Measurements from ENCODE around the gene THRSP. TPM values are rescaled to one million over a fixed set of nuclear protein-coding genes. Genes with fewer than 3 reads are reported as not detected.

The THRSP gene
- total RNA-seq, 2 experiments from 2014 or later = not detected

DNA sequence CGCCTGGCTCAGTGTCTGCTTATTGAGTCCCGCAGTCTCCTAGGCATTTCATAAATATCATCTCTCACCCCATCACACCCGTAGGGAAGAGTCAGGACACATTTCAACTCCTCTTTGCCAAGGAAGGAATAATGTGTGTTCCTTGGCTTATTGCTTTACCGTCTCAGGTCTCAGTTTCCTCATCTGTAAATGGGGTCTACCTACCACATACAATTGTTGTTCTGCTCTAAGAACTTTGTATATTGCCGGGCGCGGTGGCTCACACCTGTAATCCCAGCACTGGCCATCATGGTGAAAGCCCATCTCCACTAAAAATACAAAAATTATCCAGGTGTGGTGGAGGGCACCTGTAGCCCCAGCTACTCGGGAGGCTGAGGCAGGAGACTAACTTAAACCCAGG is 3.1 kb upstream of the THRSP start:
- intact Hi-C loops (cut with DNase I, micrococcal nuclease) = no loop called here
- ChIA-PET CTCF (no interaction called here), POLR2A (interaction anchor here (0.6 kb wide), 1 partner anchor 10 kb away, joined by 3 read pairs; no protein-coding TSS in a partner anchor)
- Histone ChIP-seq H3K27me3 (ENCODE audit: control insufficient read depth in 1 of 2, insufficient read depth in 2 of 2, low read length in 2 of 2) (no peaks in the 10 kb centered on the region), H3K9me3 (ENCODE audit: control insufficient read depth in 1 of 2, insufficient read depth in 1 of 2, low read length in 2 of 2) (no peaks in the 10 kb centered on the region), H3K27ac (ENCODE audit: low read depth in 1 of 2, low read length in 2 of 2) (no peak overlapping the region), H3K4me1 (ENCODE audit: insufficient read depth, low read length) (no peaks in the 10 kb centered on the region), H3K36me3 (ENCODE audit: insufficient read depth, low read length) (no peaks in the 10 kb centered on the region), H3K4me3 (ENCODE audit: low read length) (no peak overlapping the region)
- no peaks in the 10 kb centered on the region for H3K27me3 Mint-ChIP-seq
- no peaks in the 10 kb centered on the region for H3K4me1 Mint-ChIP-seq (ENCODE audit: low read depth)
- DNase-seq = no peak
- no peak overlapping the region for H3K4me3 Mint-ChIP-seq
- H3K27ac Mint-ChIP-seq = no peak overlapping the region
- no peaks in the 10 kb centered on the region for H3K36me3 Mint-ChIP-seq (ENCODE audit: low read depth)
- TF ChIP-seq CTCF (IDR thresholded peaks at IDR 0.05) = no peak
- ATAC-seq (ENCODE audit: poor library complexity) = no peak
- H3K9me3 Mint-ChIP-seq = no peaks in the 10 kb centered on the region

GRCh38 chr11:78061088-78061920 is 2.4 kb upstream of the THRSP start:
- H3K27ac ChIP-seq (ENCODE audit: low read depth in 1 of 2, low read length in 2 of 2) = no peak overlapping the region
- POLR2A ChIA-PET = interaction anchor here (0.6 to 1.0 kb wide), 2 partner anchors 9 to 18 kb away, joined by 3 read pairs; partner anchors contain the start of gene NDUFC2
- no peaks in the 10 kb centered on the region for H3K4me1 ChIP-seq (ENCODE audit: insufficient read depth, low read length)
- CTCF ChIA-PET = no interaction called here
- H3K36me3 ChIP-seq (ENCODE audit: insufficient read depth, low read length) = no peaks in the 10 kb centered on the region
- H3K4me3 ChIP-seq (ENCODE audit: low read length) = no peak overlapping the region
- no peaks in the 10 kb centered on the region for H3K9me3 ChIP-seq (ENCODE audit: control insufficient read depth in 1 of 2, insufficient read depth in 1 of 2, low read length in 2 of 2)
- intact Hi-C loops (cut with DNase I, micrococcal nuclease) = no loop called here
- no peaks in the 10 kb centered on the region for H3K27me3 ChIP-seq (ENCODE audit: control insufficient read depth in 1 of 2, insufficient read depth in 2 of 2, low read length in 2 of 2)
- H3K36me3 Mint-ChIP-seq (ENCODE audit: low read depth) = no peaks in the 10 kb centered on the region
- no peaks in the 10 kb centered on the region for H3K27me3 Mint-ChIP-seq
- H3K4me3 Mint-ChIP-seq = no peak overlapping the region
- no peaks in the 10 kb centered on the region for H3K9me3 Mint-ChIP-seq
- no peak for TF ChIP-seq CTCF (IDR thresholded peaks at IDR 0.05)
- DNase-seq = no peak
- no peaks in the 10 kb centered on the region for H3K4me1 Mint-ChIP-seq (ENCODE audit: low read depth)
- H3K27ac Mint-ChIP-seq = no peak overlapping the region
- ATAC-seq (ENCODE audit: poor library complexity) = no peak

DNA sequence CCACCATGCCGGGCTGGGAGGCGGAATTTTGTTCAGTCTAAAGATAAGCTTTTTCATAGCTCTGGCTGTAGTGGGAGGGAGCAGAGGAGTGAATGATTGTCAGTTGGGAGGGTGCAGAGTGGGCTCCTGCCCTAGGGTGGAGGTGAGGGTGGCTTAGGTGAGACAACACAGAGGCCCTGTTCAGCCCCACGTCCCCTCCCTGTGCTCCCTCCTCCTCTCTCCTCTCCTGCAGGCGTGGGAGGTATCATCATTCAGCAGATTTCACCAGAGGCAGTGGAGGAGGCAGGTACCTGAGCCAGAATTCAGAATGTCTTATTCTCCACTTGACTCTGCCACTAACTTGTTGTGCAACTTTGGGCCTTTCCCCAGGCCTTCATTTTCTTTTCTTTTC is 1.7 kb upstream of the THRSP start:
- DNase-seq = no peak
- Histone ChIP-seq H3K9me3 (ENCODE audit: control insufficient read depth in 1 of 2, insufficient read depth in 1 of 2, low read length in 2 of 2) (no peaks in the 10 kb centered on the region), H3K27ac (ENCODE audit: low read depth in 1 of 2, low read length in 2 of 2) (no peak overlapping the region), H3K36me3 (ENCODE audit: insufficient read depth, low read length) (no peaks in the 10 kb centered on the region), H3K27me3 (ENCODE audit: control insufficient read depth in 1 of 2, insufficient read depth in 2 of 2, low read length in 2 of 2) (no peaks in the 10 kb centered on the region), H3K4me1 (ENCODE audit: insufficient read depth, low read length) (no peaks in the 10 kb centered on the region), H3K4me3 (ENCODE audit: low read length) (no peak overlapping the region)
- no peak overlapping the region for H3K4me3 Mint-ChIP-seq
- ATAC-seq (ENCODE audit: poor library complexity) = no peak
- H3K36me3 Mint-ChIP-seq (ENCODE audit: low read depth) = no peaks in the 10 kb centered on the region
- no peak for TF ChIP-seq CTCF (IDR thresholded peaks at IDR 0.05)
- H3K27ac Mint-ChIP-seq = no peak overlapping the region
- ChIA-PET CTCF (no interaction called here), POLR2A (interaction anchor here (1.0 kb wide), 1 partner anchor 17 kb away, joined by 3 read pairs; the partner anchor contains the start of gene NDUFC2)
- intact Hi-C loops (cut with DNase I, micrococcal nuclease) = no loop called here
- H3K9me3 Mint-ChIP-seq = no peaks in the 10 kb centered on the region
- no peaks in the 10 kb centered on the region for H3K4me1 Mint-ChIP-seq (ENCODE audit: low read depth)
- H3K27me3 Mint-ChIP-seq = no peaks in the 10 kb centered on the region

All from CD4-positive, alpha-beta T cell (primary cell).